Stimulated activated naive CD8-positive, alpha-beta T cell treated with anti-CD3 and anti-CD28 coated beads, Interleukin-15, Interleukin-2, amounts not matched to agents 100 ng/mL and 50 ng/mL, for 24 hours (primary cell): ENCODE data around the gene LRRFIP1.
"Not testable (repeated sequence)": the region's sequence is repeated elsewhere in the genome, so short reads cannot be mapped to it uniquely, and the experiment has no call there.

Source experiments
- H3K27ac Mint-ChIP-seq: one replicate; pipeline ENCODE4 v1.8.0; 2021; ENCODE audit warnings: mild to moderate bottlenecking, mixed read lengths
- H3K27me3 Mint-ChIP-seq: one replicate; pipeline ENCODE4 v1.8.0; 2021; ENCODE audit warnings: mixed read lengths
- H3K36me3 Mint-ChIP-seq: one replicate; pipeline ENCODE4 v1.8.0; 2021; ENCODE audit warnings: low read depth, mixed read lengths
- H3K4me1 Mint-ChIP-seq: one replicate; pipeline ENCODE4 v1.8.0; 2021; ENCODE audit warnings: low read depth, mixed read lengths
- H3K4me3 Mint-ChIP-seq: one replicate; pipeline ENCODE4 v1.8.0; 2021; ENCODE audit warnings: mild to moderate bottlenecking, mixed read lengths
- H3K9me3 Mint-ChIP-seq: one replicate; pipeline ENCODE4 v1.8.0; 2021; ENCODE audit warnings: mixed read lengths

LRRFIP1 gene

DNA sequence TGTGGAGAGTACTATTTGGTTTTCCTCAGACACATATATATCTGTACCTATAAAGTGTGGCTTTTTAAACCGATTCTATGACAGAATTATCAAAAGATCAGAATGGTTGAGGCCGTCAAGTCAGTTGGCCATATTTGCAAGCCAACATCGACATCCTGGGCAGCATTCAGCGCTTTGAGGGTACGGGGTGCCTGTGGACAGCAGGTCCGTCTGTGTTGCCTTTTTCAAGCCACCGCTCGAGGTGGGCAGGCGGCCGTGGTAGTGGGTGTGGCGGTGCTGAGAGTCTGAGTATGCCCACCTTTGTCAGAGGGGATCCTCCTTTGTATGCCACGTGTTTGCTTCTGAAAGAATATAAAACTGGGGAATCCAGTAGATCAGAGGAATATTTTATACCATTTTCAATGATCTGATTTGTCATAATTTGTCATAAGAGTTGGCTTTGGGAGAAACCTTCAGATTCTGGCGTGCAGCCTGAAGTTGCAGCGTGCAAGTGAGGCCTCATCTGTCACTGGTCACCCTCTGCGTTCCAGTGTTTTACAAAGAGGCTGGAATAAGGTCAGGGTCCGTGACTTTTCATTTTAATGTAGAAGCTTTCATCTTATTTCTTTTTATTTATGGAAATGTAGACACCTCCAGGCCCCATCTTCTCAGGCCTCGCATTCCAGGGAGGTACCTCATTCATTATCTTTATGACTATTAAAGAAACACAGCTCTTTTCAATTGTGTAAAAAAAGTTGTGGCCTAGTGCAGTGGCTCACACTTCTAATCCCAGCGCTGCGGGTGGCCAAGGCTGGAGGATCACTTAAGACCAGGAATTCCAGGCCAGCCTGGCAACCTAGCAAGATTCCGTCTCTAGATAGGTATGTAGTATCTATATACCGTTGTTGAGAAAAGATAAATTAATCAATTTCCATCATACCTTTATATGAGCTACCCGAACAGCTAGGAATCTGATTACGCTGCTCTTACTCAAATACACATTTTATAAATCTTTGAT, 133.4 kb downstream of the LRRFIP1 start:
- peaks cover 89% of the 10 kb centered on the region for H3K36me3 Mint-ChIP-seq
- no peak overlapping the region for H3K4me3 Mint-ChIP-seq
- no peaks in the 10 kb centered on the region for H3K27me3 Mint-ChIP-seq
- H3K27ac Mint-ChIP-seq, result no peak overlapping the region
- no peaks in the 10 kb centered on the region for H3K9me3 Mint-ChIP-seq
- no peaks in the 10 kb centered on the region for H3K4me1 Mint-ChIP-seq

DNA sequence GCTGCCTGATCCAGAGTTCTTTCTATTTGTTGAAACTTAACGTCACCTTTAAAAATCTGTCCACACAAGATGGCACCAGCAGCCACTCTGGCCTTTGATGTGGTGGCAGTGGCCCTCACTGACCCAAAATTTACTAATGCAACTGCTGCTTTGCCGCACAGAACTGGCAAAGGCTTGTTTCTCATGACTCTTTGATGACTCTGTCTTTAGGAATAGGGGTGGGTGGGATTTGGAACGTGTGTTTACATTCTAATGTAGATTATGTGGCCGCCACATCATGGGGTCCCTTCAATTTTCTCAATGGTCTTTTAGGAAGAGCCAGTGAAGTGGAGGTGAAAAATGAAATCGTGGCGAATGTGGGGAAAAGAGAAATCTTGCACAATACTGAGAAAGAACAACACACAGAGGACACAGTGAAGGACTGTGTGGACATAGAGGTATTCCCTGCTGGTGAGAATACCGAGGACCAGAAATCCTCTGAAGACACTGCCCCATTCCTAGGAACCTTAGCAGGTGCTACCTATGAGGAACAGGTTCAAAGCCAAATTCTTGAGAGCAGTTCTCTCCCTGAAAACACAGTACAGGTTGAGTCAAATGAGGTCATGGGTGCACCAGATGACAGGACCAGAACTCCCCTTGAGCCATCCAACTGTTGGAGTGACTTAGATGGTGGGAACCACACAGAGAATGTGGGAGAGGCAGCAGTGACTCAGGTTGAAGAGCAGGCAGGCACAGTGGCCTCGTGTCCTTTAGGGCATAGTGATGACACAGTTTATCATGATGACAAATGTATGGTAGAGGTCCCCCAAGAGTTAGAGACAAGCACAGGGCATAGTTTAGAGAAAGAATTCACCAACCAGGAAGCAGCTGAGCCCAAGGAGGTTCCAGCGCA, 135.2 kb downstream of the LRRFIP1 start:
- H3K9me3 Mint-ChIP-seq, H3K4me1 Mint-ChIP-seq, H3K4me3 Mint-ChIP-seq, H3K27me3 Mint-ChIP-seq: not testable (repeated sequence)
- H3K36me3 Mint-ChIP-seq, result peaks cover 83% of the 10 kb centered on the region
- H3K27ac Mint-ChIP-seq, result peak overlapping the region; percentile 32

DNA sequence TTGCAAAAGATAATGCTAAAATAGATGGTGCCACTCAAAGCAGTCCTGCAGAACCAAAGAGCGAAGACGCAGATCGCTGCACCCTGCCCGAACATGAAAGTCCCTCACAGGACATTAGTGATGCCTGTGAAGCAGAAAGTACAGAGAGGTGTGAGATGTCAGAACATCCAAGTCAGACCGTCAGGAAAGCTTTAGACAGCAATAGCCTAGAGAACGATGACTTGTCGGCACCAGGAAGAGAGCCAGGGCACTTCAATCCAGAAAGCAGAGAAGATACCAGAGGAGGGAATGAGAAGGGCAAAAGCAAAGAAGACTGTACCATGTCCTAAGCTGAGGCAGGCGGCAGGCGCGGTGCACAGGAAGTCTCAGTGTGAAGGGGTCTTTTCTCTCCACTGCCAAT, 136.4 kb downstream of the LRRFIP1 start:
- H3K4me1 Mint-ChIP-seq, result no peaks in the 10 kb centered on the region
- peaks cover 83% of the 10 kb centered on the region for H3K36me3 Mint-ChIP-seq
- no peaks in the 10 kb centered on the region for H3K9me3 Mint-ChIP-seq
- no peaks in the 10 kb centered on the region for H3K27me3 Mint-ChIP-seq
- peak overlapping the region; percentile 32 for H3K27ac Mint-ChIP-seq
- no peak overlapping the region for H3K4me3 Mint-ChIP-seq

DNA sequence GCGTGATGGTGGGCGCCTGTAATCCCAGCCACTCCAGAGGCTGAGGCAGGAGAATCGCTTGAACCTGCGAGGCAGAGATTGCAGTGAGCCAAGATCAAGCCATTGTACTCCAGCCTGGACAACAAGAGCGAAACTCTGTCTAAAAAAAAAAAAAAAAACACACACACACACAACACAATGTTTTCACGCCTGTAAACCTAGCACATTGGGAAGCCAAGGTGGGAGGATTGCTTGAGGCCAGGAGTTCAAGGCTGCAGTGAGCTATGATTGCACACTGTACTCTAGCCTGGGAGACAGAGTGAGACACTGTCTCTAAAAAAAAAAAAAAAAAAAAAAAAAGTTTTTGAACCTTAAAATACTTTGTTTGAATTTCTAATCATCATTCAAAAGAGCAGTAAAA, 137.7 kb downstream of the LRRFIP1 start:
- not testable (repeated sequence) for H3K4me3 Mint-ChIP-seq, H3K27me3 Mint-ChIP-seq, H3K9me3 Mint-ChIP-seq, H3K27ac Mint-ChIP-seq, H3K4me1 Mint-ChIP-seq
- peaks cover 70% of the 10 kb centered on the region for H3K36me3 Mint-ChIP-seq

DNA sequence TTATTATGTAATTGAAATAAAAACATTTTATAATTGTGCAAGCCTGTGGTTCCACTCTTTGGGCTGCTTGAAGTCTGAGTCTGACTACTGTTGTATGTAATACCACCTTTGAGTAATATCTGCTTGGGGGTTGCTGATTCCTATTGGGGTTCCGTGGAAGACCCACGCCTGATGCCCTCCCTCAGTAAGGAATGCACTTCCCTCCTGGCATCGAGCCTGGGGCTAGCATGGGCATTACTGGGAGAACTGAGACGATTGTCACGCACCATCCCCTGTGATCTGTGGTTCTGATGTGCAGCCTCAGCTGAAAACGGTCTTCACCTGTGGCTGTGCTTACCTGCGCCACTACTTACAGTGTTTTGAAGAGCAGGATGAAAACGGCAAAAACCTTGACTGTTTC, 138.5 kb downstream of the LRRFIP1 start:
- Mint-ChIP-seq H3K36me3 (peaks cover 66% of the 10 kb centered on the region), H3K27ac (no peak overlapping the region), H3K9me3 (no peaks in the 10 kb centered on the region), H3K4me3 (no peak overlapping the region), H3K27me3 (no peaks in the 10 kb centered on the region), H3K4me1 (no peaks in the 10 kb centered on the region)

DNA sequence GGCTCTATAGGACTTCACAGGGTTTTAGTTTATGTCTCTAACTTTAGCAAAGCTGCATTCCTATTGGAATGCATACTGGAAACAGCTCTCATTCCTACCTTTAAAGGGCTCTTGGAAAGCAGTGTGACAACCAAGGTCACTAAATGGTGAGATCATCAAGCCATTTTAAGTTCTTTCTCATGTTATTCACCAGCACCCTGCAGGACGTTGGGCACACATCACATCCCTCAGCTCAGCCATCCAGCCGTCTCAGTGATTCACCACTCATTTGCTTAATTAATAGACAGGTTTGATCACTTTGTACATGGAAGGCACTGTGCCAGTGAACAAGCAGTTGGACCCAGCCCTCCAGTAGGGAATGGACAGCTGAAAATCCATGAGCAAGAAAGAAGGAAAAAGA, 139.0 kb downstream of the LRRFIP1 start:
- Mint-ChIP-seq H3K4me3 (no peak overlapping the region), H3K27me3 (no peaks in the 10 kb centered on the region), H3K4me1 (no peaks in the 10 kb centered on the region), H3K27ac (peak overlapping the region; percentile 11), H3K9me3 (no peaks in the 10 kb centered on the region), H3K36me3 (peaks cover 63% of the 10 kb centered on the region)

DNA sequence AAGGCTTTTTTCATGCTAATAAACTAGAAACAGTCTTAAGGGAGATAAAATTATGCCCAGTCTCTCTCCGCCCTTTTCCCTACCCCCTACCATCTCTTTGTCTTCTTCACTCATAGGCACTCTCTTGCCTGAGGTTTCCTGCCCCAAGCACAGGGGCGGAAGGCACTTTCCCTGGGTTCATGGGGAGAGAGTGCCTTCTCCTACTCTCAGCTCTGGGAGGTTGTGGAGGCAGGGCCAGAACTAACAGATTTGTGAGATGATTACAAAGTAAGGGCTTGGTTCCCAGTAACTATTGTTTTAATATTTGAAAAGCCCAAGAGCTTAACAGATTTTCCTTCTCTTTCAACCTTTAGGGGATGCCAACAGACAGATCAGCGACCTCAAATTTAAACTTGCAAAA, 145.1 kb downstream of the LRRFIP1 start:
- H3K27ac Mint-ChIP-seq, result no peak overlapping the region
- H3K27me3 Mint-ChIP-seq, result no peaks in the 10 kb centered on the region
- H3K4me3 Mint-ChIP-seq, result no peak overlapping the region
- H3K4me1 Mint-ChIP-seq, result no peaks in the 10 kb centered on the region
- peaks cover 52% of the 10 kb centered on the region for H3K36me3 Mint-ChIP-seq
- H3K9me3 Mint-ChIP-seq, result no peaks in the 10 kb centered on the region

DNA sequence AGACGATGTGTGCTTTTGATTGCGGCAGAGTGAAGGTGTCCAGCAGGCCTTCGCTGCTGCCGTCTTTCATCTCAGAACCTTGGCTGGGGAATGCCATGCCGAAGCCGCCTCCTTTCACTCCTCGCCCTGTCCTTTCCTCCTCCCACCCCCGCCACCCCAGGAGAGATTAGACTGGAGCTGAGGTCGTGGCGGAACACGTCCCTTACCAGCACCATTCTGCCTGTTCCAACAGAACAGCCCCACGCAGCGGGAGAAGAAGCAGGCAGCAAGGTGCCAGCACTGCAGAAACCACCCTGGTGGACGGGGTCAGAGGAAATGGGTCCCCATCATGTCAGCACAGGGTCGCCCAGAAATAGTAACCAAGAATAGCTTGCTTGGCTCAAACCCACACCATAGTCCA, 146.4 kb downstream of the LRRFIP1 start:
- Mint-ChIP-seq H3K27ac (no peak overlapping the region), H3K27me3 (no peaks in the 10 kb centered on the region), H3K36me3 (peaks cover 52% of the 10 kb centered on the region), H3K4me3 (no peak overlapping the region), H3K4me1 (no peaks in the 10 kb centered on the region), H3K9me3 (no peaks in the 10 kb centered on the region)

DNA sequence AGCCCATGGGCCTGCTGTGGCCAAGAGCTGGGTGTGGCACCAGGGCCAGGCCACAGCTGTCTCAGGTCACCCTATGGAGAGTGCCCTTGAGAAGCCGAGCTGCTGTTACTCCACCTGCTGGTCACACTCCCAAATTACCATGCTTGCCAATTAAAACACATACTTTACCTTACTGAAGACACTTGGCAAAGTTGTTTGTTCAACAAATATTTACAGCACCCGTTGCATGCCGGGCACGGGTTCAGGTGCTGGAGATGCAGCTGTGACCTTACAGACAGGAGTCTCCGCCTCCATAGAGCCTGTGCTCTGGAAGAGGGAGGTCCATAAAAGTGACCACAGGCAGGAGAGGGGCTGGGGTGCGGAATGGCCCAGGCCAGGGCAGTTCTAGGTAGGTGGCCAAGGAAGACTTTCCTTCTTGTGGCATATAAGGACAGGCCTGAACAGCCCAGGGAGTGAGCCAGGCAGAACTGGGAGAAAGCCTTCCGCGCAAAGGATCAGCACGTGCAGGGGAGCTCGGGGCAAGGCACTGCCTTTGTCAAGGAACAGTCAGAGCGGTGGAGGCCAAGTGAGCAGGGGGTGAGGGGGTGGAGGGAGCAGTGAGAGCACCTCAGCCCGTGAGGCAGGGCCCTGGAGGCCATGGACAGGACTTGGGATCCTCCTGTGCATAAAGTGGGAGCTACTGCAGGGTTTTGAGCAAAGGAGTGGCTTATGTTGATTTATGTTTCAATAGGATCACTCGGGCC, 147.6 kb downstream of the LRRFIP1 start:
- Mint-ChIP-seq H3K4me1 (no peaks in the 10 kb centered on the region), H3K27ac (no peak overlapping the region), H3K9me3 (no peaks in the 10 kb centered on the region), H3K27me3 (no peaks in the 10 kb centered on the region), H3K4me3 (no peak overlapping the region), H3K36me3 (peaks cover 64% of the 10 kb centered on the region)

DNA sequence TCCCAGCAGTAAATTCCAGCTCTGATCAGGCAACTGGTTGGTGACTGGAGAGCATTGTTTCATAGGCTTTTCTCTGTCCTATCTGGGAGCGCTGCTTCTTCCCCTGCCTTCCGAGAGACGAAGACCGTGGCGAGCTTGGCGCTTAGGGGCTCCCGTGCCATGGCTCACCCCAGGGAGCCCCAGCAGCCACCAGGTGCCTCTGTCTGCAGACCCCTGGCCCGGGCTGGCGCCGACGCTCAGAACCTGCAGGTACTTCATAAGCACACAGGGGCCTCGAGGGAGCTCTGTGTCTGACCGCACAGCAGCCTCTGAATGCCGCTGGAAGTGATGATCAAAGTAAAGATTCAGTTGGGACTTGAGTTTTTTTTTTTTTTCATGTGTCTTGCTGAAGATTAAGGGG, 152.1 kb downstream of the LRRFIP1 start:
- H3K27me3 Mint-ChIP-seq, result no peaks in the 10 kb centered on the region
- H3K4me3 Mint-ChIP-seq, result no peak overlapping the region
- no peaks in the 10 kb centered on the region for H3K9me3 Mint-ChIP-seq
- H3K4me1 Mint-ChIP-seq, result no peaks in the 10 kb centered on the region
- peak overlapping the region; percentile 9 for H3K27ac Mint-ChIP-seq
- H3K36me3 Mint-ChIP-seq, result peaks cover 86% of the 10 kb centered on the region

DNA sequence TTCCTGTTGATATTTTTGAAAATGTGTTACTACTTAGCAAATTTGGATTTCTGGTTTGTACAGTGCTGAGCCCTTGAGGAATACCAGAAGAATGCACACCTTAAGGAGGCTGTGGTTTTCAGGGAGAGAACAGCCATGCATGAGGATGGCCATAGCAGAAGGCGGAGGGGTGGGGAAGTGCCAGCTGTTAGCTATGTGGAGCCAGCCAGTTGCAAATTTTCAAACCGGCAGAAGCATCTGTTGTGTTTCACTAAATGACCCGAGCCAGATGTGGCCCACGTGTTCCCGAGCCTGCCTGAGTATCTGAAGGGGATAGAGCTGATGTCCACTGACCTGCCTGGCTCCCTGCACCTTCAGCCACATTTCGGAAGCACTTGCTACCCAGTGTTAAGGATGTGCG, 154.8 kb downstream of the LRRFIP1 start:
- no peak overlapping the region for H3K27ac Mint-ChIP-seq
- H3K4me1 Mint-ChIP-seq, result no peaks in the 10 kb centered on the region
- H3K4me3 Mint-ChIP-seq, result no peak overlapping the region
- peaks cover 7% of the 10 kb centered on the region for H3K9me3 Mint-ChIP-seq
- H3K27me3 Mint-ChIP-seq, result no peaks in the 10 kb centered on the region
- peaks cover 89% of the 10 kb centered on the region for H3K36me3 Mint-ChIP-seq

DNA sequence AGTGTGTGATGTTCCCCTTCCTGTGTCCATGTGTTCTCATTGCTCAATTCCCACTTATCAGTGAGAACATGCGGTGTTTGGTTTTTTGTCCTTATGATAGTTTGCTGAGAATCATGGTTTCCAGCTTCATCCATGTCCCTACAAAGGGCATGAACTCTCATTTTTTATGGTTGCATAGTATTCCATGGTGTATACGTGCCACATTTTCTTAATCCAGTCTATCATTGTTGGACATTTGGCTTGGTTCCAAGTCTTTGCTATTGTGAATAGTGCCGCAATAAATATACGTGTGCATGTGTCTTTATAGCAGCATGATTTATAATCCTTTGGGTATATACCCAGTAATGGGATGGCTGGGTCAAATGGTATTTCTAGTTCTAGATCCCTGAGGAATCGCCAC, 156.3 kb downstream of the LRRFIP1 start:
- H3K9me3 Mint-ChIP-seq, H3K4me1 Mint-ChIP-seq, H3K27ac Mint-ChIP-seq, H3K4me3 Mint-ChIP-seq, H3K27me3 Mint-ChIP-seq: not testable (repeated sequence)
- H3K36me3 Mint-ChIP-seq, result peaks cover 81% of the 10 kb centered on the region

DNA sequence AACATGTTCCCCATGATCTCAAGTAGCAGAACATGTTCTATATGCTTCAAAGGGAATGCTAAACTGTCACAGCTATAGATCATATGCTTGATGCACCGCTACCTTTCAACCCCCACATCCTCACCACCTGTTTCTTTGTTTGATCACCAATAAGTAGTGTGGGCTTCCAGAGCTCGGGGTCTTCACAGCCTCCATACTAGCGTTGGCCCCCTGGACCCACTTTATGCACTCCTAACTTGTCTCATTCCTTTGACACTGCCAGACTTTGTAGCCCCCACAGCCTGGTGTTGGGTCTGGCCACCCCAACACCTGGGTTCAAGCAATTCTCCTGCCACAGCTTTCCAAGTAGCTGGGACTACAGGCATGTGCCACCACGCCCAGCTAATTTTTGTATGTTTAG, 159.5 kb downstream of the LRRFIP1 start:
- no peaks in the 10 kb centered on the region for H3K27me3 Mint-ChIP-seq
- H3K27ac Mint-ChIP-seq, result no peak overlapping the region
- peaks cover 49% of the 10 kb centered on the region for H3K36me3 Mint-ChIP-seq
- no peaks in the 10 kb centered on the region for H3K4me1 Mint-ChIP-seq
- H3K9me3 Mint-ChIP-seq, result peaks cover 7% of the 10 kb centered on the region
- H3K4me3 Mint-ChIP-seq, result no peak overlapping the region

DNA sequence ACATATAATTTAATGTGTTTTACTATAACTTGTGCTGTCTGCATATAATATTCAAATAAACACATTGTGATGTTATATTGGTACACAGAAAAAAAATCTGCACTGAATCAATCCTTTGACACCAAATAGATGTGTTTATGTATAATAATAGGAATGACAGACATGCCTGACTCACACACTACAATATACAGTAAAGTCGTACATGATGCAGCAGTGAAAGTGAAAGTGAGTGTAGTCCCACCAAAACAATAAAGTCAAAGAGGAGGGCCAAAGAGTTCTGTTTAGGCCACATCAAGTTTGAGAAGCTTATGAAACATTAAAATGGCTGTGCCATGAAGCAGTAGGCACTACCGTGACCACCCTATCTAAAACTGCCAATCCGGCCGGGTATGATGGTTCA, 163.0 kb downstream of the LRRFIP1 start:
- H3K4me1 Mint-ChIP-seq, result no peaks in the 10 kb centered on the region
- H3K27me3 Mint-ChIP-seq, result no peaks in the 10 kb centered on the region
- peaks cover 22% of the 10 kb centered on the region for H3K36me3 Mint-ChIP-seq
- peaks cover 4% of the 10 kb centered on the region for H3K9me3 Mint-ChIP-seq
- no peak overlapping the region for H3K27ac Mint-ChIP-seq
- H3K4me3 Mint-ChIP-seq, result no peak overlapping the region
